Upper lobe of right lung (tissue), 1 donor: ENCODE results near the gene BMPR2. TPM values are rescaled to one million over a fixed set of nuclear protein-coding genes. Genes with fewer than 3 reads are reported as not detected.

Experiments
- ATAC-seq: fragments of 200-7000 bp; cut with Tn5 transposase; one replicate; pipeline ENCODE4 v1.9.1; 2020; ENCODE audit warnings: mild to moderate bottlenecking, moderate library complexity
- DNase-seq: peaks from one replicate; pipeline ENCODE4 v3.0.0-alpha.2; 2020
- H3K27ac ChIP-seq: fragments of 200-600 bp; one replicate; pipeline ENCODE4 v1.8.0; 2022
- H3K27me3 ChIP-seq: fragments of 200-600 bp; one replicate; pipeline ENCODE4 v1.8.0; 2022; ENCODE audit warnings: mild to moderate bottlenecking
- H3K36me3 ChIP-seq: fragments of 200-600 bp; one replicate; pipeline ENCODE4 v1.8.0; 2022
- H3K4me1 ChIP-seq: fragments of 200-600 bp; one replicate; pipeline ENCODE4 v1.8.0; 2022
- H3K4me3 ChIP-seq: fragments of 200-600 bp; one replicate; pipeline ENCODE4 v1.8.0; 2022; ENCODE audit warnings: mild to moderate bottlenecking
- H3K9me3 ChIP-seq: fragments of 200-600 bp; one replicate; pipeline ENCODE4 v1.8.0; 2022
- intact Hi-C: fragments of 100-400 bp; cut with DNase I; formaldehyde crosslinking; loops from one replicate; pipeline ENCODE4 v1.11.0; 2022
- total RNA-seq: library from RNA; stranded (reverse); fragmentation: NEBNext Ultra II Directional; extraction: Animal tissue kit (Norgen Biotek cat#: 25700); gene quantifications from one replicate; pipeline ENCODE4 v1.2.1, GENCODE V29; 2021
- TF ChIP-seq, protein P1 (sequence below): fragments of 200-600 bp; IDR thresholded peaks from one replicate; pipeline ENCODE4 v1.8.0; 2022; ENCODE audit warnings: antibody characterized with exemption
- donor health status: DM: no; HTN: yes; CAD: no; lungs with severe emphysema.

Gene BMPR2
- total RNA-seq, 1 donor from 2014 or later, result 139 TPM

DNA sequence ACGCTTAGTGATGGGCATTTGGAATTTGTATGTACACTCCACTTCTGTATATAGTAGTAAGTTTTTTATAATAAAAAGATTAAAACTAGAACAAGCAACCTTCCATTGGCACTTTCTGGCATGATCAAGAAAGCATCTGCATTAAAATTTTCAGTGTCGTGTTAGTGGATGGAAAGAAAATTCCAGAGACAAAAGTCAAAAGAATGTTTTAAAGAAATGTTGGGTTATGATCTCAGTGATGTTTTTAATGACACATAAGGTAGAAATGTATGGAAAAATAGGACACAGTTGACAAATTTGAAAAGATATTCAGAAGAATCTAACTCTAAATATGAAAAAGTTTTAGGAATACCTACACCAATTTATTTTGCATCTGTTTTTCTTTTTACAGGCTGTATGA is 132.6 kb downstream of the BMPR2 start:
- H3K4me3 ChIP-seq, result no peak overlapping the region
- no peaks in the 10 kb centered on the region for H3K4me1 ChIP-seq
- no peaks in the 10 kb centered on the region for H3K36me3 ChIP-seq
- intact Hi-C loops, result no loop called here
- H3K27ac ChIP-seq, result no peak overlapping the region
- TF ChIP-seq, protein P1, sequence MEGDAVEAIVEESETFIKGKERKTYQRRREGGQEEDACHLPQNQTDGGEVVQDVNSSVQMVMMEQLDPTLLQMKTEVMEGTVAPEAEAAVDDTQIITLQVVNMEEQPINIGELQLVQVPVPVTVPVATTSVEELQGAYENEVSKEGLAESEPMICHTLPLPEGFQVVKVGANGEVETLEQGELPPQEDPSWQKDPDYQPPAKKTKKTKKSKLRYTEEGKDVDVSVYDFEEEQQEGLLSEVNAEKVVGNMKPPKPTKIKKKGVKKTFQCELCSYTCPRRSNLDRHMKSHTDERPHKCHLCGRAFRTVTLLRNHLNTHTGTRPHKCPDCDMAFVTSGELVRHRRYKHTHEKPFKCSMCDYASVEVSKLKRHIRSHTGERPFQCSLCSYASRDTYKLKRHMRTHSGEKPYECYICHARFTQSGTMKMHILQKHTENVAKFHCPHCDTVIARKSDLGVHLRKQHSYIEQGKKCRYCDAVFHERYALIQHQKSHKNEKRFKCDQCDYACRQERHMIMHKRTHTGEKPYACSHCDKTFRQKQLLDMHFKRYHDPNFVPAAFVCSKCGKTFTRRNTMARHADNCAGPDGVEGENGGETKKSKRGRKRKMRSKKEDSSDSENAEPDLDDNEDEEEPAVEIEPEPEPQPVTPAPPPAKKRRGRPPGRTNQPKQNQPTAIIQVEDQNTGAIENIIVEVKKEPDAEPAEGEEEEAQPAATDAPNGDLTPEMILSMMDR, result no peak
- no peaks in the 10 kb centered on the region for H3K27me3 ChIP-seq
- DNase-seq (no peak), ATAC-seq (no peak)
- no peaks in the 10 kb centered on the region for H3K9me3 ChIP-seq

DNA sequence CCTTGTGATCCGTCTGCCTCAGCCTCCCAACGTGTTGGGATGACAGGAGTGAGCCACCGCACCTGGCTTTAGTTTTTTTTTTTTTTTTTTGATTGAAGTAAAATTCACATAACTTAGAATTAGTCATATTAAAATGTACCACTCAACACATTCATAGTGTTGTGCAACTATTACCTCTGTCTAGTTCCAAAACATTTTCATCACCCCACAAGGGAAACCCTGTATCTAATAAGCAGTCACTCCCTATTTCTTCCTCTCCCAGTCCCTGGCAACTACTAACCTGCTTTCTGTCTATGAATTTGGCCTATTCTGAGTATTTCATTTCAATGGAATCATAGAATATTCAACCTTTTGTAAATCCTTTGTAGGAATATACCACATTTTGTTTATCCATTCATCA is 134.8 kb downstream of the BMPR2 start:
- TF ChIP-seq, protein P1, result no peak
- Histone ChIP-seq H3K27ac (no peak overlapping the region), H3K4me1 (no peaks in the 10 kb centered on the region), H3K9me3 (no peaks in the 10 kb centered on the region), H3K4me3 (no peak overlapping the region), H3K27me3 (no peaks in the 10 kb centered on the region), H3K36me3 (peaks cover 16% of the 10 kb centered on the region)
- DNase-seq (no peak), ATAC-seq (no peak)
- intact Hi-C loops, result no loop called here

DNA sequence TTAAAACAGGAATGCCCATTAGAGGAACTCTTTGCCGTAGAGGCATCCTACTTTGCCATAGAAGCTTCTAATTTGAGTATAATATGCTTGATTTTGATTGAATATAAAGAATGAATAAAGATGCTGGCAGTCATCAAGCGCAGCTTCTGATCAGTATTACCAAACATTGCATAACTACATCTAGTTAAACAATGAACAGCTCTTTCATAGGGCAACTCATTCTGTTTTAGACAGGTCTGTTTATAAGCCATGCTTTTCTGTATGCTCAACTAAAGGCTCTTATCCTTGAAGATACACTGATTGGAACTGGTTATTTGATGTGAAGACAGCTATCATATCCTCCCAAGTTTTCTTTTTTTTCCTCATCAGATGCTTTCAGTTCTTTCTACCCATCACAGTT is 136.0 kb downstream of the BMPR2 start:
- peaks cover 20% of the 10 kb centered on the region for H3K36me3 ChIP-seq
- TF ChIP-seq, protein P1, result no peak
- DNase-seq, result no peak
- ATAC-seq, result no peak
- no peaks in the 10 kb centered on the region for H3K27me3 ChIP-seq
- H3K27ac ChIP-seq, result no peak overlapping the region
- H3K4me1 ChIP-seq, result no peaks in the 10 kb centered on the region
- intact Hi-C loops, result no loop called here
- H3K4me3 ChIP-seq, result no peak overlapping the region
- no peaks in the 10 kb centered on the region for H3K9me3 ChIP-seq

DNA sequence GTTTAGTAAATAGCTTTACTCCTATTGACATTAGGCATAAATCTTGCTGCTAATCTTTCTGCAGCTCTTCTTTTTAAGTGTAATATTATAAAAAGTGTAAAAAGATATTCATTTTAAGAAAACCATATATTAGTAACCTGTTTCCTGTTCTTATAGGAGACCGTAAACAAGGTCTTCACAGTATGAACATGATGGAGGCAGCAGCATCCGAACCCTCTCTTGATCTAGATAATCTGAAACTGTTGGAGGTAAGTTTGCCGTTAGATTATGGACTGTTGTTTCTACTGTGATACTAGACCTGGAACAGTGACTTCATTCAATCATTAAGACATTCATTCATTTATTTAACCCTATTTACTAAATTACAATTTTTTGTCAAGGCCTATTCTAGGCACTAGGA is 138.6 kb downstream of the BMPR2 start:
- Histone ChIP-seq H3K4me1 (no peaks in the 10 kb centered on the region), H3K27me3 (no peaks in the 10 kb centered on the region), H3K4me3 (no peak overlapping the region), H3K36me3 (peaks cover 34% of the 10 kb centered on the region), H3K9me3 (no peaks in the 10 kb centered on the region), H3K27ac (no peak overlapping the region)
- TF ChIP-seq, protein P1, result no peak
- no peak for ATAC-seq
- no peak for DNase-seq
- intact Hi-C loops, result no loop called here

DNA sequence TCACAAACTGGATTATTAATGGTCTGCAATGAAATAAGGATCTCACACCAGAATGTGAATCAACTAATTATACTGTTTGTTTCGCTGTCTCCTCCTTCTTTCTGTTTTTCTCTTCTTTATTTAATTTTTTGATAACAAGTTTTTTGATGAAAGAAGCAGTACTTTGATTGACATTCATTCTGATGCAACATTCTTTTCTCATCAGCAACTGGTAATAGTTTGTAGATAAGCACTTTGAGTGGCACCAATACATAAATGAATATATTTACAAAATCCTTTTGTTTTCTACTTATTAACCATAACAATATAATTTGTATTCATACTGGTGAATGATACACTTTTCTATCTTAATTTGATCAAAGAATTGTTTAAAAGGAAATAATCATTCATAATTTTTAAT is 143.3 kb downstream of the BMPR2 start:
- TF ChIP-seq, protein P1, result no peak
- ATAC-seq, result no peak

DNA sequence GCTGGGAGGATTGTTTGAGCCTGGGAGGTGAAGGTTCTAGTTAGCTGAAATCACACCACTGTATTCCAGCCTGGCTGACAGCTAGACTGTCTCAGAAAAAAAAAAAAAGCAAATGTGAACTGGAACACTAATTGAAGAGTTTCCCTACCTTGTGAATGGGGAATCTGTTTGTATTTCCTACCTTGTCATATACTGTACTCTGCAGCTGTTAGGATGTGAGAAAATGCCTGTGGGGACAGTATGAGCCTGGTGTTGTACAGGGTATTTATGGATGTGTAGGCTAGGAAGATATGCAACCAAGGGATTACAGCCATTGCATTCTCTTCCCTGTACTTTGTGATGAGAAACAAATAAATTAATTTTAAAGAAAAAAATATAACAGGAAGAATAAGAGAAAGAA is 145.3 kb downstream of the BMPR2 start:
- no peaks in the 10 kb centered on the region for H3K4me1 ChIP-seq
- H3K27ac ChIP-seq, result no peak overlapping the region
- intact Hi-C loops, result no loop called here
- H3K36me3 ChIP-seq, result peaks cover 49% of the 10 kb centered on the region
- ATAC-seq (no peak), DNase-seq (no peak)
- TF ChIP-seq, protein P1, result no peak
- no peaks in the 10 kb centered on the region for H3K9me3 ChIP-seq
- H3K4me3 ChIP-seq, result no peak overlapping the region
- H3K27me3 ChIP-seq, result no peaks in the 10 kb centered on the region

More for the DNA sequence above, 143.3 kb downstream of the BMPR2 start:
- H3K36me3 ChIP-seq, result peaks cover 68% of the 10 kb centered on the region
- intact Hi-C loops, result no loop called here
- H3K9me3 ChIP-seq, result no peaks in the 10 kb centered on the region
- H3K27ac ChIP-seq, result no peak overlapping the region
- DNase-seq, result no peak
- no peaks in the 10 kb centered on the region for H3K4me1 ChIP-seq
- H3K4me3 ChIP-seq, result no peak overlapping the region
- H3K27me3 ChIP-seq, result no peaks in the 10 kb centered on the region
